IMR-90 (cell line): Measurements from ENCODE around the gene CCDC167. TPM values are rescaled to one million over a fixed set of nuclear protein-coding genes. Genes with fewer than 3 reads are reported as not detected.

Experiments used
- ATAC-seq: fragments of 200-7000 bp; cut with Tn5 transposase; 2 replicates; pipeline ENCODE4 v1.9.1; 2020; ENCODE audit warnings: low read depth, mild to moderate bottlenecking, moderate library complexity
- BruUV-seq: library from RNA; stranded (reverse); fragments of 400-500 nt; replicated peaks from 2 replicates; lab custom pipeline; 2021; lab: Mats Ljungman, UMichigan
- CTCF ChIA-PET: fragments of 300-600 bp; formaldehyde crosslinking; extraction: SDS; loops from one replicate; lab custom pipeline; 2021; ENCODE audit warnings: antibody characterized with exemption; lab: Yijun Ruan, JAX
- POLR2A ChIA-PET: fragments of 300-600 bp; sonication (Branson Sonifier 250); formaldehyde crosslinking; loops from one replicate; lab custom pipeline; 2022; ENCODE audit warnings: antibody characterized with exemption; ENCODE audit not compliant: unreplicated experiment; lab: Charles Lee
- DNase-seq: peaks from one replicate; pipeline ENCODE4 v3.0.0; 2013
- H2AFZ ChIP-seq: replicated peaks from 2 replicates; pipeline ENCODE3; 2013; ENCODE audit warnings: low read length, mild to moderate bottlenecking; ENCODE audit not compliant: poor library complexity
- H2AK5ac ChIP-seq: 2 replicates; pipeline ENCODE4 v1.6.1; 2013; ENCODE audit warnings: low read depth, low read length, inconsistent platforms
- H2AK9ac ChIP-seq: replicated peaks from 2 replicates; pipeline ENCODE3; 2013; ENCODE audit warnings: mild to moderate bottlenecking, low read depth, low read length, moderate library complexity; ENCODE audit not compliant: poor library complexity
- H2BK120ac ChIP-seq: 2 replicates; pipeline ENCODE4 v1.6.1; 2013; ENCODE audit warnings: low read depth, low read length, inconsistent platforms
- H2BK15ac ChIP-seq: 3 replicates; pipeline ENCODE4 v1.6.1; 2013; ENCODE audit warnings: low read depth, low read length, inconsistent platforms
- H2BK20ac ChIP-seq: 2 replicates; pipeline ENCODE4 v1.6.1; 2013; ENCODE audit warnings: low read depth, mild to moderate bottlenecking, inconsistent platforms, low read length, moderate library complexity
- H2BK5ac ChIP-seq: 2 replicates; pipeline ENCODE4 v1.6.1; 2013; ENCODE audit warnings: mild to moderate bottlenecking, low read depth, low read length, inconsistent platforms; ENCODE audit not compliant: poor library complexity, severe bottlenecking
- H3K14ac ChIP-seq: replicated peaks from 2 replicates; pipeline ENCODE4 v1.6.1; 2013; ENCODE audit warnings: low read depth, low read length, inconsistent platforms
- H3K18ac ChIP-seq: 2 replicates; pipeline ENCODE4 v1.6.1; 2013; ENCODE audit warnings: low read depth, low read length, control low read depth
- H3K23ac ChIP-seq: 2 replicates; pipeline ENCODE4 v1.6.1; 2013; ENCODE audit warnings: low read depth, low read length, inconsistent platforms
- H3K27ac ChIP-seq: 2 replicates; pipeline ENCODE4 v1.5.1; 2013; ENCODE audit warnings: mild to moderate bottlenecking, control low read depth, low read length; ENCODE audit not compliant: insufficient read depth
- H3K27me3 ChIP-seq: 2 replicates; pipeline ENCODE4 v1.6.1; 2013; ENCODE audit warnings: low read length; ENCODE audit not compliant: control insufficient read depth, insufficient read depth
- H3K36me3 ChIP-seq: 2 replicates; pipeline ENCODE4 v1.6.1; 2013; ENCODE audit warnings: low read length, mixed read lengths; ENCODE audit not compliant: control insufficient read depth, insufficient read depth
- H3K4ac ChIP-seq: 2 replicates; pipeline ENCODE4 v1.6.1; 2013; ENCODE audit warnings: low read depth, low read length, inconsistent platforms
- H3K4me1 ChIP-seq: 2 replicates; pipeline ENCODE4 v1.6.1; 2013; ENCODE audit warnings: low read length, mixed read lengths; ENCODE audit not compliant: control insufficient read depth, insufficient read depth
- H3K4me2 ChIP-seq: 2 replicates; pipeline ENCODE4 v1.6.1; 2013; ENCODE audit warnings: low read depth, mild to moderate bottlenecking, control low read depth, low read length, moderate library complexity
- H3K4me3 ChIP-seq: 2 replicates; pipeline ENCODE4 v1.5.1; 2013; ENCODE audit warnings: low read depth, mild to moderate bottlenecking, control low read depth, low read length, moderate library complexity; ENCODE audit not compliant: insufficient read depth
- H3K56ac ChIP-seq: 2 replicates; pipeline ENCODE4 v1.6.1; 2013; ENCODE audit warnings: low read length, inconsistent platforms; ENCODE audit not compliant: insufficient read depth; ENCODE audit errors: extremely low read depth
- H3K79me1 ChIP-seq, 2 experiments: 2 replicates each; pipeline ENCODE4 v1.6.1; 2013; ENCODE audit warnings: low read length in 2 of 2, inconsistent platforms in 1 of 2, low read depth in 1 of 2
- H3K9ac ChIP-seq: 2 replicates; pipeline ENCODE4 v1.6.1; 2013; ENCODE audit warnings: low read depth, low read length, control low read depth
- H3K9me1 ChIP-seq: 2 replicates; pipeline ENCODE4 v1.6.1; 2013; ENCODE audit warnings: low read length, inconsistent platforms; ENCODE audit not compliant: insufficient read depth
- H3K9me3 ChIP-seq: 2 replicates; pipeline ENCODE4 v1.6.1; 2013; ENCODE audit warnings: low read length; ENCODE audit not compliant: control insufficient read depth, insufficient read depth
- H4K20me1 ChIP-seq: 2 replicates; pipeline ENCODE4 v1.6.1; 2013; ENCODE audit warnings: low read length, inconsistent platforms; ENCODE audit not compliant: insufficient read depth
- H4K5ac ChIP-seq: 2 replicates; pipeline ENCODE4 v1.6.1; 2013; ENCODE audit warnings: mild to moderate bottlenecking, low read depth, low read length, control low read depth
- H4K8ac ChIP-seq, 2 experiments: 2 replicates each; pipeline ENCODE4 v1.6.1; 2013; ENCODE audit warnings: low read depth in 2 of 2, low read length in 2 of 2, control low read depth in 1 of 2, inconsistent platforms in 1 of 2
- H4K91ac ChIP-seq: 2 replicates; pipeline ENCODE4 v1.6.1; 2013; ENCODE audit warnings: low read depth, low read length, inconsistent platforms; ENCODE audit not compliant: insufficient read depth
- MAZ ChIP-seq: IDR thresholded peaks from 2 replicates; pipeline ENCODE4 v1.6.1; 2012; ENCODE audit warnings: low read depth, mild to moderate bottlenecking, low read length, improper control_type of control experiment, moderate library complexity, borderline replicate concordance
- WGBS, 2 experiments: methylation state at CpG; one replicate each; pipeline versions ENCODE4 v1.1.5 to v1.1.7; 2013; ENCODE audit warnings: missing lambda C conversion rate in 2 of 2; ENCODE audit not compliant: insufficient read length in 1 of 2; ENCODE audit errors: extremely low coverage in 2 of 2; 5-methylcytosine and 5-hydroxymethylcytosine counted together
- dilution Hi-C: fragments of 300-500 bp; cut with HindIII; formaldehyde crosslinking; loops from one replicate; pipeline ENCODE4 v1.14.3; 2018; ENCODE audit warnings: low sequenced_read_pairs; ENCODE audit not compliant: unreplicated experiment
- in situ Hi-C: fragments of 300-500 bp; cut with MboI; formaldehyde crosslinking; loops from 3 replicates; pipeline ENCODE4 v1.14.3; 2019; ENCODE audit warnings: low sequenced_read_pairs, inconsistent platforms, mixed read lengths
- intact Hi-C: fragments of 100-400 bp; cut with micrococcal nuclease; formaldehyde crosslinking; loops from 2 replicates; pipeline ENCODE4 v1.10.0; 2022
- polyA plus RNA-seq, 3 experiments: library from polyadenylated mRNA; depleted of rRNA; stranded (reverse); fragments of >200 nt; gene quantifications; 2 replicates each; pipeline ENCODE4 v1.2.3, GENCODE V29; 2012; ENCODE audit warnings: low replicate concordance in 1 of 3
- total RNA-seq: library from RNA; depleted of rRNA; stranded (reverse); fragments of >200 nt; gene quantifications from 2 replicates; pipeline ENCODE4 v1.2.3, GENCODE V29; 2012
- TF ChIP-seq, protein P1 (sequence below): fragments of 150-350 bp; IDR thresholded peaks from 2 replicates; pipeline ENCODE4 v1.6.1; 2017; ENCODE audit warnings: mild to moderate bottlenecking, antibody characterized with exemption, low read length, low read depth

Gene CCDC167
- total and polyA plus RNA-seq, 2 of the 4 experiments (the other 2 are of a cell fraction): 35.8 to 96.8 TPM

DNA sequence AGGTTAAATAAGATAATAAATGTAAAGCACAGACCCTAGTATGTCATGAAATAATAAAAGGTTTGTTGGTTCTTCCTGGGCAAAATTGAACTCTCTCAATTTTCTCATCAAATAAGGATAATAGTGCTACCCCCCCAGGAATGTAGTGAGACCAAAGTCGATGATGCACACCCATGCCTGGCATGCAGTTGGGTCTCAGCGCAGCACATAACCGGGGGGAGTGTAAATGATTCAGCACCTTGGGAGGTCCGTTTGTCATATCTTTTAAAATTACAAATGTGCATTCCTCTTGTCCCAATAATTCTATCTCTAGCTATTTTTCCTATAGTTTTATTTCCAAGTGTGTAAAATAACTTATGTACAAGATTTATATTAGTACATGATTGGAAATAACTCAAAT is 31.3 kb upstream of the CCDC167 start:
- Histone ChIP-seq H4K20me1 (peaks cover 8% of the 10 kb centered on the region; the same call in 1 of the 2 replicates), H4K5ac (no peak overlapping the region), H4K91ac (no peak overlapping the region), H3K9me1 (no peaks in the 10 kb centered on the region), H3K4ac (no peak overlapping the region), H3K4me1 (peaks cover 2% of the 10 kb centered on the region; the same call in 1 of the 2 replicates), H4K8ac (no peak overlapping the region), H2AFZ (no peak overlapping the region), H3K4me2 (no peak overlapping the region), H3K18ac (no peak overlapping the region), H2AK5ac (no peak overlapping the region), H2AK9ac (no peak overlapping the region), H3K79me1 (no peaks in the 10 kb centered on the region), H2BK5ac (no peak overlapping the region), H3K27me3 (peaks cover 85% of the 10 kb centered on the region), H2BK20ac (no peak overlapping the region), H2BK120ac (no peak overlapping the region), H2BK15ac (no peak overlapping the region), H3K36me3 (no peaks in the 10 kb centered on the region), H3K9ac (no peak overlapping the region), H3K27ac (no peak overlapping the region), H3K4me3 (no peak overlapping the region), H3K56ac (no peak overlapping the region), H3K14ac (no peak overlapping the region), H3K23ac (no peak overlapping the region), H3K9me3 (no peaks in the 10 kb centered on the region)
- WGBS, 2 experiments: no CpG with 5 or more reads among the region's 4 CpGs
- BruUV-seq: no TSS peak
- ATAC-seq (peak; percentile 35; the same call in 1 of the 2 replicates), DNase-seq (peak; percentile 43)
- ChIA-PET POLR2A (no interaction called here), CTCF (no interaction called here)
- peak; percentile 50; the same call in 1 of the 2 replicates for TF ChIP-seq MAZ
- TF ChIP-seq, protein P1, sequence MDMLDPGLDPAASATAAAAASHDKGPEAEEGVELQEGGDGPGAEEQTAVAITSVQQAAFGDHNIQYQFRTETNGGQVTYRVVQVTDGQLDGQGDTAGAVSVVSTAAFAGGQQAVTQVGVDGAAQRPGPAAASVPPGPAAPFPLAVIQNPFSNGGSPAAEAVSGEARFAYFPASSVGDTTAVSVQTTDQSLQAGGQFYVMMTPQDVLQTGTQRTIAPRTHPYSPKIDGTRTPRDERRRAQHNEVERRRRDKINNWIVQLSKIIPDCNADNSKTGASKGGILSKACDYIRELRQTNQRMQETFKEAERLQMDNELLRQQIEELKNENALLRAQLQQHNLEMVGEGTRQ: no peak
- dilution Hi-C loops (no loop called here), in situ Hi-C loops (no loop called here), intact Hi-C loops (no loop called here)
